ENCODE results near the gene CAPZB.
"Not testable (repeated sequence)": the region's sequence is repeated elsewhere in the genome, so short reads cannot be mapped to it uniquely, and the experiment has no call there.

CAPZB gene

GRCh38 chr1:19502284-19502683 is 16.9 kb upstream of the CAPZB start:
- not testable (repeated sequence) for DNase-seq (ENCODE audit: extremely low spot score, insufficient read length, low read depth); FAIRE-seq

- FAIRE-seq; DNase-seq (ENCODE audit: extremely low spot score, insufficient read length, low read depth): not testable (repeated sequence)
These were observed 14.5 kb upstream of the CAPZB start for GRCh38 chr1:19499887-19500286.

- not testable (repeated sequence) for FAIRE-seq
These were observed 12.1 kb upstream of the CAPZB start for GRCh38 chr1:19497443-19497842.

GRCh38 chr1:19496527-19496874 is 11.2 kb upstream of the CAPZB start:
- no peak for FAIRE-seq

More at GRCh38 chr1:19497443-19497842, 12.1 kb upstream of the CAPZB start:
- not testable (repeated sequence) for DNase-seq (ENCODE audit: extremely low spot score, insufficient read length, low read depth)

GRCh38 chr1:19495799-19496526 is 10.6 kb upstream of the CAPZB start:
- FAIRE-seq = no peak

More at GRCh38 chr1:19496527-19496874, 11.2 kb upstream of the CAPZB start:
- DNase-seq (ENCODE audit: extremely low spot score, insufficient read length, low read depth) = no peak

GRCh38 chr1:19495000-19495656 is 9.8 kb upstream of the CAPZB start:
- FAIRE-seq (no peak), DNase-seq (ENCODE audit: extremely low spot score, insufficient read length, low read depth) (no peak)

More at GRCh38 chr1:19495799-19496526, 10.6 kb upstream of the CAPZB start:
- no peak for DNase-seq (ENCODE audit: extremely low spot score, insufficient read length, low read depth)

- FAIRE-seq (no peak), DNase-seq (ENCODE audit: extremely low spot score, insufficient read length, low read depth) (no peak)
These were observed 8.2 kb upstream of the CAPZB start for GRCh38 chr1:19493547-19493946.

- DNase-seq (ENCODE audit: extremely low spot score, insufficient read length, low read depth) (no peak), FAIRE-seq (no peak)
These were observed 4.7 kb upstream of the CAPZB start for GRCh38 chr1:19489996-19490395.

- DNase-seq (ENCODE audit: extremely low spot score, insufficient read length, low read depth) (no peak), FAIRE-seq (no peak)
These were observed 2.8 kb upstream of the CAPZB start for GRCh38 chr1:19488136-19488535.

- DNase-seq (ENCODE audit: extremely low spot score, insufficient read length, low read depth) = no peak
- FAIRE-seq = no peak
These were observed 459 bp downstream of the CAPZB start for GRCh38 chr1:19484798-19485361.

GRCh38 chr1:19484338-19484797 is 971 bp downstream of the CAPZB start:
- FAIRE-seq = no peak
- DNase-seq (ENCODE audit: extremely low spot score, insufficient read length, low read depth) = no peak

GRCh38 chr1:19483691-19484090 is 1.6 kb downstream of the CAPZB start:
- DNase-seq (ENCODE audit: extremely low spot score, insufficient read length, low read depth) = no peak
- no peak for FAIRE-seq

- DNase-seq (ENCODE audit: extremely low spot score, insufficient read length, low read depth) = no peak
- FAIRE-seq = peak; percentile 64
These were observed 2.1 kb downstream of the CAPZB start for GRCh38 chr1:19483261-19483660.

- no peak for DNase-seq (ENCODE audit: extremely low spot score, insufficient read length, low read depth)
- FAIRE-seq = no peak
These were observed 3.4 kb downstream of the CAPZB start for GRCh38 chr1:19481826-19482398.

- FAIRE-seq (no peak), DNase-seq (ENCODE audit: extremely low spot score, insufficient read length, low read depth) (no peak)
These were observed 5.1 kb downstream of the CAPZB start for GRCh38 chr1:19480282-19480681.

GRCh38 chr1:19479351-19480120 is 5.8 kb downstream of the CAPZB start:
- no peak for FAIRE-seq
- DNase-seq (ENCODE audit: extremely low spot score, insufficient read length, low read depth) = no peak

GRCh38 chr1:19478322-19478721 is 7.0 kb downstream of the CAPZB start:
- DNase-seq (ENCODE audit: extremely low spot score, insufficient read length, low read depth) (no peak), FAIRE-seq (no peak)

GRCh38 chr1:19477284-19478249 is 7.8 kb downstream of the CAPZB start:
- DNase-seq (ENCODE audit: extremely low spot score, insufficient read length, low read depth) (no peak), FAIRE-seq (peak; percentile 96)
